GM18507 (cell line): Measurements from ENCODE around the gene ANP32A.
A peak's percentile ranks its signal among the peaks of the same experiment; 100 is the strongest.
"Not testable (repeated sequence)": the region's sequence is repeated elsewhere in the genome, so short reads cannot be mapped to it uniquely, and the experiment has no call there.

ENCODE experiments used
- DNase-seq: peaks from one replicate; pipeline ENCODE4 v3.0.0; 2011; ENCODE audit warnings: low read depth; ENCODE audit not compliant: insufficient read length; ENCODE audit errors: extremely low spot score
- FAIRE-seq: peaks from 2 replicates; lab custom pipeline; 2011; peaks lifted over from hg19 to GRCh38; lab: Jason Lieb, UNC

Gene ANP32A

GRCh38 chr15:68767833-68768232 lies 52.9 kb downstream of the ANP32A start:
- DNase-seq (no peak), FAIRE-seq (no peak)

- FAIRE-seq = no peak
These were observed 54.9 kb downstream of the ANP32A start for GRCh38 chr15:68765602-68766368.

DNA sequence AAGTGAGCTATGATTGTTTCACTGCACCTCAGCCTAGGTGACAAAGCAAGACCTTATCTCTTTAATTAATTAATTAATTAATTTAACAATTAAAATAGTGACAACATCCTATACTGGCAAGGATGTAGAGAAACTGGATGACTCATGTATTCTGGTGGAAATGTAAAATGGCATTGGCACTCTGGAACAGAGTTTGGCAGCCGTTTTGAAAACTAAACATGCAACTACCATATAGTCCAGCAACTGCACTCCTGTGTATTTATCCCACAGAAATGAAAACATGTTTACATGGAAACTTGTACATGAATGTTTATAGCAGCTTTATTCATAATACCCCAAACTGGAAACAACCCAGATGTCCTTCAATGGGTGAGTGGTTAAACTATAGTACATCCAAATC lies 56.6 kb downstream of the ANP32A start:
- no peak for FAIRE-seq

More at GRCh38 chr15:68765602-68766368, 54.9 kb downstream of the ANP32A start:
- no peak for DNase-seq

DNA sequence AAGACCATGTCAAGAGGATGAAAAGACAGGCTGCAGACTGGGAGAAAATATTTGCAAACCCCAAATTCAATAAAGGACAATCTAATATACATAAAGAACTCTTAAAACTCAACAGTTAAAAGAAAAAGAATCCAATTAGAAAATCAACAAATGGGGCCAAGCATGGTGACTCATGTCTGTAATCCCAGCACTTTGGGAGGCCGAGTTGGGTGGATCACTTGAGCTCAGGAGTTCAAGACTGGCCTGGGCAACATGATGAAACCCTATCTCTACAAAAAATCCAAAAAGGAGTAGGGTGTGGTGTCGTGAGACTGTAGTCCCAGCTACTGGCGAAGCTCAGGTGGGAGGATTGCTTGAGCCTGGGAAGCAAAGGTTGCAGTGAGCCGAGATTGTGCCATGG lies 57.6 kb downstream of the ANP32A start:
- no peak for DNase-seq
- FAIRE-seq = no peak

More for the DNA sequence above, 56.6 kb downstream of the ANP32A start:
- DNase-seq = no peak

GRCh38 chr15:68759982-68760579 lies 60.6 kb downstream of the ANP32A start:
- DNase-seq, FAIRE-seq: not testable (repeated sequence)

GRCh38 chr15:68755731-68756130 lies 65.0 kb downstream of the ANP32A start:
- FAIRE-seq (no peak), DNase-seq (no peak)

GRCh38 chr15:68751622-68752021 lies 69.1 kb downstream of the ANP32A start:
- DNase-seq (no peak), FAIRE-seq (no peak)

DNA sequence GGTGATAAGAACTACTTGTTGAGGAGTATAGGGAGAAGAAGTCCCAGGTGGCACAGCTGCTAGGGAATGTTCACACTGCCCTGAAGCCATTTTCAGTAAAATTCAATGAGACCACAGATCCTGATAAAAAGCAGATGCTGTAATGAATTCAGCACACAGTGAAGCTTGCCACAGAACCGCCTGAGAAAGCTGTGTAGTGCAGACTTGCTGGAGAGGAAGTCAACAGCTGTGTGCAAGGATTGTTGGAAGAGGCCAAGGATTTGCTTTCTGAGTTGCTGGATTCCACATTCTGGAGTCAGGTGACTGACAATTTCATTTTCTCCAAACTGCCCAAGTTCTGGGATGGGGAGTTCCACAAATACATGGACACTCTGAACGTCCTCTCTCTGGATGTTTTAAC lies 70.9 kb downstream of the ANP32A start:
- no peak for FAIRE-seq
- DNase-seq = no peak

- DNase-seq (no peak), FAIRE-seq (no peak)
These were observed 71.3 kb downstream of the ANP32A start for GRCh38 chr15:68749365-68749764.

GRCh38 chr15:68743256-68743655 lies 77.4 kb downstream of the ANP32A start:
- no peak for DNase-seq
- FAIRE-seq = no peak

DNA sequence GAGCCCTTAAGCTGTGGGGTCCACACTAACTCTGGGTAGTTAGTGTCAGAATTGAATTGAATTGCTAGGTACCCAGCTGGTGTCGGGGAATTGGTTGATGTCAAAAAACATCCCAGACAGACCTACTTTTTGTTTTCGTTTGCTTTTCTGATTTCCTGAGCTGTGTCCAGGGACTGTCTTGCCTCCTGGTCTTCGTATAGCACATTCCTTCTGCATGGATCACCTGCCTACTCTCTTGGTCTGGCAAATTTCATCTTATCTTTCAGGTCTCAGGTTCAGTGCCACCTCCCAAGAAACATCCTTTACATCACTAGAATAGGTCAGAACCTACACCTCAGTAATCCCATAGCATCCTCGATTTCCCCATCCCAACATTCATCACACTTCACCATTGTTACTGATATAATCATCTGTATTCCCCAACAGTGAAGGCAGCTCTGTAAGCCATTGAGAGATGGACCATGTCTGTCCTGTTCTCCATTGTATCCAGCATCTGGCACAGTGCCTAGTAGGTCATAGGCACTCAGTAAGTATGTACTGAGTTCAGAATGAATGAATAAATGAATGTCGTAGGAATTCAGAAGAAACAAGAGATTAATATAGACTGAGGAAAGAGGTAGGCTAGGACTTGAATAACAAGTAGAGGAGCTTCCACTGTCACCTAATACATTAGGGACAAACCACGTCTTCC lies 81.2 kb downstream of the ANP32A start:
- FAIRE-seq = no peak

GRCh38 chr15:68735610-68736009 lies 85.1 kb downstream of the ANP32A start:
- FAIRE-seq (no peak), DNase-seq (no peak)

More for the DNA sequence above, 81.2 kb downstream of the ANP32A start:
- no peak for DNase-seq

- DNase-seq (no peak), FAIRE-seq (no peak)
These were observed 85.8 kb downstream of the ANP32A start for GRCh38 chr15:68734881-68735280.

- FAIRE-seq = no peak
- no peak for DNase-seq
These were observed 86.3 kb downstream of the ANP32A start for GRCh38 chr15:68734352-68734751.

GRCh38 chr15:68733666-68734065 lies 87.0 kb downstream of the ANP32A start:
- FAIRE-seq (no peak), DNase-seq (no peak)

- no peak for DNase-seq
- FAIRE-seq = no peak
These were observed 88.2 kb downstream of the ANP32A start for GRCh38 chr15:68732451-68732850.

GRCh38 chr15:68730976-68731897 lies 89.5 kb downstream of the ANP32A start:
- no peak for DNase-seq
- no peak for FAIRE-seq

- DNase-seq (no peak), FAIRE-seq (peak; percentile 46)
These were observed 90.2 kb downstream of the ANP32A start for GRCh38 chr15:68730471-68730919.

DNA sequence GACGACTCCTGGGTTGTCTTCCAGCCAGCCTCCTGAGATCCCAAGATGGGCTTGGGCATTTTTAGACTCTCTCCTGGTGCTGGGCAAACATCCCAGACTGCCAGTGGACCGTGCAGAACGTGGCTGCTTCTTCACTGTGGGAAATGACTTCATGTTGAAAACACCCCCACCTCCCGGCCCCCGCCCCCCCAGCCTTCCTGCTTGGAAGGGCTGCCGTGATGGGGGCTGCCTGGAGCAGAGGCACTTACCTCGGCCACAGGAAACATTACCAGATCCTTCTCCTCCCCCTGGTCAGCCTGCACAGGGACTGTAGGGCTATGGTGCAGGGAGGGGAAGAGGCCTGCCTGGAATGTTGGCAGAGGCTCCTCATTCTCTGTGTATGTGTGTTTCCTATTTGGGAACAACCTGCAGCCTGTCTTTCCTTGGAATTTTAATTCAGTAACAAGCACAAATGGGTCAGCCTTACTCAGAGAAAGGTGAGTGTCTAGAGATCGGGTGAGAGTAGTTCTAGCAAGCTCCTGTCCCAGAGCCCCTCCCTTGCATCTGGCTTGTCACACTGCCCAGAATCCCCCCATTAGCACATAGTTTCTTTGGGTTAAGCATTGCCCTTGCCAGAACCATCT lies 90.8 kb downstream of the ANP32A start:
- DNase-seq (no peak), FAIRE-seq (no peak)
